IMR-90 (cell line): ENCODE measurements around the gene ASCL5.

Source experiments
- CEBPB ChIP-seq: IDR thresholded peaks from 2 replicates; pipeline ENCODE4 v1.6.1; 2012; ENCODE audit warnings: low read depth, low read length, improper control_type of control experiment
- CHD1 ChIP-seq: IDR thresholded peaks from 2 replicates; pipeline ENCODE4 v1.6.1; 2012; ENCODE audit warnings: low read depth, low read length, improper control_type of control experiment
- FOS ChIP-seq: fragments of 150-350 bp; IDR thresholded peaks from 2 replicates; pipeline ENCODE4 v1.6.1; 2016; ENCODE audit warnings: low read depth, low read length
- POLR2A ChIP-seq: IDR thresholded peaks from 2 replicates; pipeline ENCODE4 v1.6.1; 2012; ENCODE audit warnings: mild to moderate bottlenecking, low read depth, low read length
- RFX5 ChIP-seq: IDR thresholded peaks from 2 replicates; pipeline ENCODE4 v1.8.0; 2012; ENCODE audit warnings: low read depth, mild to moderate bottlenecking, low read length, moderate library complexity
- SMC3 ChIP-seq: fragments of 150-350 bp; IDR thresholded peaks from 2 replicates; pipeline ENCODE4 v1.6.1; 2016; ENCODE audit warnings: low read depth, mild to moderate bottlenecking, antibody characterized with exemption, low read length, moderate library complexity
- TF ChIP-seq, protein P1 (sequence below): conservative IDR thresholded peaks from 2 replicates; pipeline ENCODE4 v1.5.1; 2012; ENCODE audit warnings: mild to moderate bottlenecking, low read depth, low read length, improper control_type of control experiment
- TF ChIP-seq, protein P2 (sequence below): fragments of 150-350 bp; IDR thresholded peaks from 2 replicates; pipeline ENCODE4 v1.6.1; 2016; ENCODE audit warnings: low read depth, mild to moderate bottlenecking, low read length, moderate library complexity, borderline replicate concordance

GRCh38 chr1:201093962-201094361, 33.0 kb downstream of the ASCL5 start:
- TF ChIP-seq, protein P1, sequence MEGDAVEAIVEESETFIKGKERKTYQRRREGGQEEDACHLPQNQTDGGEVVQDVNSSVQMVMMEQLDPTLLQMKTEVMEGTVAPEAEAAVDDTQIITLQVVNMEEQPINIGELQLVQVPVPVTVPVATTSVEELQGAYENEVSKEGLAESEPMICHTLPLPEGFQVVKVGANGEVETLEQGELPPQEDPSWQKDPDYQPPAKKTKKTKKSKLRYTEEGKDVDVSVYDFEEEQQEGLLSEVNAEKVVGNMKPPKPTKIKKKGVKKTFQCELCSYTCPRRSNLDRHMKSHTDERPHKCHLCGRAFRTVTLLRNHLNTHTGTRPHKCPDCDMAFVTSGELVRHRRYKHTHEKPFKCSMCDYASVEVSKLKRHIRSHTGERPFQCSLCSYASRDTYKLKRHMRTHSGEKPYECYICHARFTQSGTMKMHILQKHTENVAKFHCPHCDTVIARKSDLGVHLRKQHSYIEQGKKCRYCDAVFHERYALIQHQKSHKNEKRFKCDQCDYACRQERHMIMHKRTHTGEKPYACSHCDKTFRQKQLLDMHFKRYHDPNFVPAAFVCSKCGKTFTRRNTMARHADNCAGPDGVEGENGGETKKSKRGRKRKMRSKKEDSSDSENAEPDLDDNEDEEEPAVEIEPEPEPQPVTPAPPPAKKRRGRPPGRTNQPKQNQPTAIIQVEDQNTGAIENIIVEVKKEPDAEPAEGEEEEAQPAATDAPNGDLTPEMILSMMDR: no peak
- TF ChIP-seq, protein P2, sequence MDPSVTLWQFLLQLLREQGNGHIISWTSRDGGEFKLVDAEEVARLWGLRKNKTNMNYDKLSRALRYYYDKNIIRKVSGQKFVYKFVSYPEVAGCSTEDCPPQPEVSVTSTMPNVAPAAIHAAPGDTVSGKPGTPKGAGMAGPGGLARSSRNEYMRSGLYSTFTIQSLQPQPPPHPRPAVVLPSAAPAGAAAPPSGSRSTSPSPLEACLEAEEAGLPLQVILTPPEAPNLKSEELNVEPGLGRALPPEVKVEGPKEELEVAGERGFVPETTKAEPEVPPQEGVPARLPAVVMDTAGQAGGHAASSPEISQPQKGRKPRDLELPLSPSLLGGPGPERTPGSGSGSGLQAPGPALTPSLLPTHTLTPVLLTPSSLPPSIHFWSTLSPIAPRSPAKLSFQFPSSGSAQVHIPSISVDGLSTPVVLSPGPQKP: no peak
- TF ChIP-seq CHD1: no peak
- TF ChIP-seq SMC3: no peak
- no peak for TF ChIP-seq POLR2A
- TF ChIP-seq RFX5: no peak
- TF ChIP-seq CEBPB: no peak
- no peak for TF ChIP-seq FOS
